GM12864 (cell line): ENCODE data around the gene KATNIP.

Source experiments
- DNase-seq: peaks from one replicate; pipeline ENCODE4 v3.0.0-alpha.2; 2011; ENCODE audit warnings: low read depth
- H3K4me3 ChIP-seq: 2 replicates; pipeline ENCODE4 v1.5.1; 2011; ENCODE audit warnings: mild to moderate bottlenecking, low read depth, low read length, control low read depth
- TF ChIP-seq, protein P1 (sequence below): IDR thresholded peaks from 2 replicates; pipeline ENCODE4 v1.5.1; 2011; ENCODE audit warnings: low read depth, mild to moderate bottlenecking, moderate library complexity, low read length, control low read depth, inconsistent platforms; ENCODE audit errors: missing control alignments

The KATNIP gene

DNA sequence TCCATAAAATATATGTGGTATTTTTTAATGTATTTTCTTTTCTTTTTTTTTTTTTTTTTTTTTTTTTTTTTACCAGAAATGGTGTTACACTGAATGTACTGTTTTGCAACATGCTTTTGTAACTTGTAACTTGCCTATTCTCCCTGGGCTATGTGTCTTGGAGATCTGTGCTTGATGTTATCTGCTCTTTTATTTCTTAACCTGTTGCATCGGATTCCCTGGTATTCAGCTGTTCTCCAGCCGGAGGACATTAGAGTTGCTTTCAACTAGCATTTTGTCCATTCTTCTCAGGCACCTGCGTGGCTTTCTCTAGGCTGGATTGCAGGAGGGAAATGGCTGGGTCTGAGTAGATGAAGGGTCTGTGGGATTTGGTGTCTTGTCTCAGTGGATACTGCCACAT lies 47.4 kb downstream of the KATNIP start:
- H3K4me3 ChIP-seq: no peak overlapping the region
- DNase-seq: no peak
- TF ChIP-seq, protein P1, sequence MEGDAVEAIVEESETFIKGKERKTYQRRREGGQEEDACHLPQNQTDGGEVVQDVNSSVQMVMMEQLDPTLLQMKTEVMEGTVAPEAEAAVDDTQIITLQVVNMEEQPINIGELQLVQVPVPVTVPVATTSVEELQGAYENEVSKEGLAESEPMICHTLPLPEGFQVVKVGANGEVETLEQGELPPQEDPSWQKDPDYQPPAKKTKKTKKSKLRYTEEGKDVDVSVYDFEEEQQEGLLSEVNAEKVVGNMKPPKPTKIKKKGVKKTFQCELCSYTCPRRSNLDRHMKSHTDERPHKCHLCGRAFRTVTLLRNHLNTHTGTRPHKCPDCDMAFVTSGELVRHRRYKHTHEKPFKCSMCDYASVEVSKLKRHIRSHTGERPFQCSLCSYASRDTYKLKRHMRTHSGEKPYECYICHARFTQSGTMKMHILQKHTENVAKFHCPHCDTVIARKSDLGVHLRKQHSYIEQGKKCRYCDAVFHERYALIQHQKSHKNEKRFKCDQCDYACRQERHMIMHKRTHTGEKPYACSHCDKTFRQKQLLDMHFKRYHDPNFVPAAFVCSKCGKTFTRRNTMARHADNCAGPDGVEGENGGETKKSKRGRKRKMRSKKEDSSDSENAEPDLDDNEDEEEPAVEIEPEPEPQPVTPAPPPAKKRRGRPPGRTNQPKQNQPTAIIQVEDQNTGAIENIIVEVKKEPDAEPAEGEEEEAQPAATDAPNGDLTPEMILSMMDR: no peak

DNA sequence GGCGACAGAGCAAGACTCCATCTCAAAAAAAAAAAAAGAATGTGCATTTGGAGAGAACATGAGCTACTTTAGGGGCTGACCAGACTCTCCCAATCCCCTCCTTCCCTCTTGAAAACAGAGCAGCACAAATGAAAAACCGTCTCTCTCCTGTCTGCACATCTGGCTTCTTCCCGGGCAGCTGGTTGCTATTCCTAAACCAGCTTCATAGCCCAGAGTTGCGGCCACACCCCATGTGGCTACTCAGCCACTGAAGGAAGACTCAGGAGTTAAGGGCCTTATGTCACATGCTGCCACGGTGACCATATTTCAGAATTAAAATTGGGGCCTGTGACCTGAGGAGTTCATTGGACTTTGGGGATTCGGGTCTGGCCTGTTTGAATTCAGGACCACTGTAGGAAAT lies 48.3 kb downstream of the KATNIP start:
- H3K4me3 ChIP-seq: no peak overlapping the region
- TF ChIP-seq, protein P1: no peak
- DNase-seq: no peak

DNA sequence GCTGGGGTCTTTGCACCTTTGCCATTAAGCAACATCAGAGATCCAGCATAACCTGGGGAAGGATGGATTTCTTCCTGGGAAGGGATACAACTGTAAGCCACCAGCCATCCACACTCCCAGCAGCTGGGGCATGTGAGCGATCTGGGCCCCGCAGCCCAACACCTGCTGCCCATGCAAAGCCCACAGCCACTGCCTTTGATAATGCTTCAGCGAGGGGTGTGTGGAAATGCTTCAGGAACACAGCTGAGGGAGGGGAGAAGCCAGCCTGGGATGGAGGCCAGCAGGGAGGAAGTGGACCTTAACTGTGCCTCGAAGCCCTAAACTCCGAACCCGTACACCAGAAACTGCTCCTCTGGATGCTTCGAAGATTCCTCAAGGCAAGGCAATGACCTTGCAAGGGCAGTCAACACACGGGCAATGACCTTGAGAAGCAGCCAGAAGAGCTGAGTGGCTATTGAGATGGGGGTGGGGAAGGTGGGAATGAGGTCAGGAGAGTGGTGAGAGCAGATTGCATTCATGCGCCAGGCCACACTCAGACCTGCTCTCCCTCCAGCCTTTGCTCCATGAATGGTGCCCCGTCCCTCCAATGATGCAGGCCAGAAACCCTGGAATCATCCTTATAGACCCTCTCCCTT lies 49.1 kb downstream of the KATNIP start:
- DNase-seq: no peak
- TF ChIP-seq, protein P1: no peak
- H3K4me3 ChIP-seq: no peak overlapping the region

- no peak for DNase-seq
- TF ChIP-seq, protein P1: no peak
- no peak overlapping the region for H3K4me3 ChIP-seq
These were observed 49.7 kb downstream of the KATNIP start for GRCh38 chr16:27599606-27600005.
